Measurements from ENCODE around the gene KRTAP12-2.
"Not testable (repeated sequence)": the region's sequence is repeated elsewhere in the genome, so short reads cannot be mapped to it uniquely, and the experiment has no call there.

The KRTAP12-2 gene

DNA sequence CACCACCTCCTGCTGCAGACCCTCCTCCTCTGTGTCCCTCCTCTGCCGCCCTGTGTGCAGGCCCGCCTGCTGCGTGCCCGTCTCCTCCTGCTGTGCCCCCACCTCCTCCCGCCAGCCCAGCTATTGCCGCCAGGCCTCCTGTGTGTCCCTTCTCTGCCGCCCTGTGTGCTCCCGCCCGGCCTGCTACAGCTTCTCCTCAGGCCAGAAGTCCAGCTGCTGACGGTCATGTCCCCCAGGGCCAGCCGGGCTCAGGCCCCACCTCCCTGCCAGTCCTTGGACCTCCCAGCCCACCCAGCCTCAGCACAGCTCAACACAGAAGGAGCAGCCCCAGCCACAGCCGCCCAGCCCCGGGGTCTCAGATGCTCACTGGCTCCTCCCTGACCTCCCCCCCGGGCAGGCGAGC, 38.9 kb downstream of the KRTAP12-2 start:
- H3K4me2 ChIP-seq (ENCODE audit: low read length, poor library complexity, severe bottlenecking); H3K18ac ChIP-seq (ENCODE audit: low read depth in 1 of 2, low read length in 2 of 2); H3K23ac ChIP-seq (ENCODE audit: low read length in 2 of 2); H3K4me3 ChIP-seq (ENCODE audit: insufficient read depth in 1 of 2, low read depth in 1 of 2, low read length in 2 of 2); DNase-seq; H2BK15ac ChIP-seq (ENCODE audit: low read depth, poor library complexity, severe bottlenecking); H3K27ac ChIP-seq (ENCODE audit: low read length, poor library complexity, severe bottlenecking); H2BK12ac ChIP-seq (ENCODE audit: low read length in 2 of 2); H2BK120ac ChIP-seq (ENCODE audit: low read depth, low read length); H2AFZ ChIP-seq (ENCODE audit: low read depth, low read length); H3K36me3 ChIP-seq (ENCODE audit: control insufficient read depth in 1 of 2, insufficient read depth in 2 of 2, low read depth in 1 of 2, low read length in 2 of 2); H3K4ac ChIP-seq (ENCODE audit: low read depth in 1 of 2, low read length in 2 of 2); H4K91ac ChIP-seq (ENCODE audit: low read length); H2AK5ac ChIP-seq (ENCODE audit: low read length, severe bottlenecking); H3K79me1 ChIP-seq (replicated peaks; ENCODE audit: low read length, poor library complexity, severe bottlenecking); H3K27me3 ChIP-seq (ENCODE audit: control insufficient read depth in 1 of 2, insufficient read depth in 1 of 2, low read length in 2 of 2); H2BK5ac ChIP-seq (ENCODE audit: low read depth, low read length, poor library complexity, severe bottlenecking); H4K8ac ChIP-seq (ENCODE audit: low read length); H3K14ac ChIP-seq (ENCODE audit: low read length in 2 of 2); H3K9ac ChIP-seq (ENCODE audit: low read length); H3K4me1 ChIP-seq (ENCODE audit: control insufficient read depth, insufficient read depth, low read depth, low read length): not testable (repeated sequence)
- 72% methylated on average over 6 of the region's 15 CpGs for WGBS
- peaks cover 53% of the 10 kb centered on the region for H3K9me3 ChIP-seq (ENCODE audit: control insufficient read depth, low read length)

DNA sequence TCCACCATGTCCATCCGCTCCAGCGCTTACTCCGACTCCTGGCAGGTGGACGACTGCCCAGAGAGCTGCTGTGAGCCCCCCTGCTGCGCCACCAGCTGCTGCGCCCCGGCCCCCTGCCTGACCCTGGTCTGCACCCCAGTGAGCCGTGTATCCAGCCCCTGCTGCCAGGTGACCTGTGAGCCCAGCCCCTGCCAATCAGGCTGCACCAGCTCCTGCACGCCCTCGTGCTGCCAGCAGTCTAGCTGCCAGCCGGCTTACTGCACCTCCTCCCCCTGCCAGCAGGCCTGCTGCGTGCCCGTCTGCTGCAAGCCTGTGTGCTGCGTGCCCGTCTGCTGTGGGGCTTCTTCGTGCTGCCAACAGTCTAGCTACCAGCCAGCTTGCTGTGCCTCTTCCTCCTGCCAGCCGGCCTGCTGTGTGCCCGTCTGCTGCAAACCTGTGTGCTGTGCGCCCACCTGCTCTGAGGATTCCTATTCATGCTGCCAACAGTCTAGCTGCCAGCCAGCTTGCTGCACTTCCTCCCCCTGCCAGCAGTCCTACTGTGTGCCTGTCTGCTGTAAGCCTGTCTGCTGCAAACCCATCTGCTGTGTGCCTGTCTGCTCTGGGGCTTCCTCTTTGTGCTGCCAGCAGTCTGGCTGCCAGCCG, 39.4 kb downstream of the KRTAP12-2 start:
- H2AK5ac ChIP-seq (ENCODE audit: low read length, severe bottlenecking); H2BK15ac ChIP-seq (ENCODE audit: low read depth, poor library complexity, severe bottlenecking); H3K18ac ChIP-seq (ENCODE audit: low read depth in 1 of 2, low read length in 2 of 2); H4K8ac ChIP-seq (ENCODE audit: low read length); DNase-seq; H3K4me1 ChIP-seq (ENCODE audit: control insufficient read depth, insufficient read depth, low read depth, low read length); H3K4ac ChIP-seq (ENCODE audit: low read depth in 1 of 2, low read length in 2 of 2); H2BK12ac ChIP-seq (ENCODE audit: low read length in 2 of 2); H2BK120ac ChIP-seq (ENCODE audit: low read depth, low read length); H3K4me2 ChIP-seq (ENCODE audit: low read length, poor library complexity, severe bottlenecking); H3K4me3 ChIP-seq (ENCODE audit: insufficient read depth in 1 of 2, low read depth in 1 of 2, low read length in 2 of 2); H2AFZ ChIP-seq (ENCODE audit: low read depth, low read length); H4K91ac ChIP-seq (ENCODE audit: low read length); H3K14ac ChIP-seq (ENCODE audit: low read length in 2 of 2); H3K23ac ChIP-seq (ENCODE audit: low read length in 2 of 2); H3K36me3 ChIP-seq (ENCODE audit: control insufficient read depth in 1 of 2, insufficient read depth in 2 of 2, low read depth in 1 of 2, low read length in 2 of 2); H2BK5ac ChIP-seq (ENCODE audit: low read depth, low read length, poor library complexity, severe bottlenecking); H3K27me3 ChIP-seq (ENCODE audit: control insufficient read depth in 1 of 2, insufficient read depth in 1 of 2, low read length in 2 of 2); H3K9ac ChIP-seq (ENCODE audit: low read length); H3K79me1 ChIP-seq (replicated peaks; ENCODE audit: low read length, poor library complexity, severe bottlenecking); H3K27ac ChIP-seq (ENCODE audit: low read length, poor library complexity, severe bottlenecking): not testable (repeated sequence)
- peaks cover 55% of the 10 kb centered on the region for H3K9me3 ChIP-seq (ENCODE audit: control insufficient read depth, low read length)
- WGBS, result 80% methylated on average over 20 of the region's 20 CpGs

DNA sequence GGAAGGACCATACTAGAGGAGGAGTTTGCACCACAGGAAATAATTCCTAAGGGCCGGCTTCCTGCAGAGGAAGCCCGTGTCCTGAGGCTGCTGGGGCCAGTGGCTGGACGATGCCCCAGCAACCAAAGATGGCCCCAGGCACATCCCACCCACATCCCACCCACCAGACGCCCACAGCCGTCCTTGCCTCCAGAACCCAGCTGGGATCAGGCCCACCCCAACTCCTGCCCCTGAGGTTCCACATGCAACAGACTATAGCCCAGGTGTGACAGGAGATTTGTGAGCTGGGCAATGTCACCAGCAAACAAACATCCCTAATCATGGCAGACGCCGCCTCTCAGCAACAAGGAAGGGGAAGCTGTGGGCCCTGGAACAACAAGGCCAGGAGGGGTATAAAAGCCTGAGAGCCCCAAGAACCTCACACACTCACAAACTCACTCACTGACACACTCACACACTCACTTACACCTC, 40.0 kb downstream of the KRTAP12-2 start, which contains the start of gene KRTAP10-9:
TSS of gene KRTAP10-9 (plus strand) at position 421 of the 471 bp plus-strand sequence. CDS start 79 bp downstream, outside the sequence.
- no peak within 1 kb of the TSS for H3K4me2 ChIP-seq (ENCODE audit: low read length, poor library complexity, severe bottlenecking)
- H3K27me3 ChIP-seq (ENCODE audit: control insufficient read depth in 1 of 2, insufficient read depth in 1 of 2, low read length in 2 of 2), result no peaks in the 10 kb centered on the region
- H3K18ac ChIP-seq (ENCODE audit: low read depth in 1 of 2, low read length in 2 of 2), result no peak within 1 kb of the TSS
- H3K23ac ChIP-seq (ENCODE audit: low read length in 2 of 2), result no peak within 1 kb of the TSS
- no peak within 1 kb of the TSS for H2AK5ac ChIP-seq (ENCODE audit: low read length, severe bottlenecking)
- H3K4me1 ChIP-seq (ENCODE audit: control insufficient read depth, insufficient read depth, low read depth, low read length), result no peaks in the 10 kb centered on the region
- no peaks in the 10 kb centered on the region for H3K36me3 ChIP-seq (ENCODE audit: control insufficient read depth in 1 of 2, insufficient read depth in 2 of 2, low read depth in 1 of 2, low read length in 2 of 2)
- H4K8ac ChIP-seq (ENCODE audit: low read length), result no peak within 1 kb of the TSS
- H2AFZ ChIP-seq (ENCODE audit: low read depth, low read length), result no peak within 1 kb of the TSS
- H4K91ac ChIP-seq (ENCODE audit: low read length), result no peak within 1 kb of the TSS
- no peak within 1 kb of the TSS for H3K4me3 ChIP-seq (ENCODE audit: insufficient read depth in 1 of 2, low read depth in 1 of 2, low read length in 2 of 2)
- H3K27ac ChIP-seq (ENCODE audit: low read length, poor library complexity, severe bottlenecking), result no peak within 1 kb of the TSS
- H3K9ac ChIP-seq (ENCODE audit: low read length), result no peak within 1 kb of the TSS
- H3K9me3 ChIP-seq (ENCODE audit: control insufficient read depth, low read length), result peaks cover 51% of the 10 kb centered on the region
- H2BK120ac ChIP-seq (ENCODE audit: low read depth, low read length), result no peak within 1 kb of the TSS
- DNase-seq, result no peak
- H2BK5ac ChIP-seq (ENCODE audit: low read depth, low read length, poor library complexity, severe bottlenecking), result no peak within 1 kb of the TSS
- H2BK12ac ChIP-seq (ENCODE audit: low read length in 2 of 2), result no peak within 1 kb of the TSS
- 68% methylated on average over 7 of the region's 7 CpGs for WGBS
- no peak within 1 kb of the TSS for H3K4ac ChIP-seq (ENCODE audit: low read depth in 1 of 2, low read length in 2 of 2)
- no peak within 1 kb of the TSS for H3K14ac ChIP-seq (ENCODE audit: low read length in 2 of 2)
- H3K79me1 ChIP-seq (replicated peaks; ENCODE audit: low read length, poor library complexity, severe bottlenecking), result no peaks in the 10 kb centered on the region
- no peak within 1 kb of the TSS for H2BK15ac ChIP-seq (ENCODE audit: low read depth, poor library complexity, severe bottlenecking)

DNA sequence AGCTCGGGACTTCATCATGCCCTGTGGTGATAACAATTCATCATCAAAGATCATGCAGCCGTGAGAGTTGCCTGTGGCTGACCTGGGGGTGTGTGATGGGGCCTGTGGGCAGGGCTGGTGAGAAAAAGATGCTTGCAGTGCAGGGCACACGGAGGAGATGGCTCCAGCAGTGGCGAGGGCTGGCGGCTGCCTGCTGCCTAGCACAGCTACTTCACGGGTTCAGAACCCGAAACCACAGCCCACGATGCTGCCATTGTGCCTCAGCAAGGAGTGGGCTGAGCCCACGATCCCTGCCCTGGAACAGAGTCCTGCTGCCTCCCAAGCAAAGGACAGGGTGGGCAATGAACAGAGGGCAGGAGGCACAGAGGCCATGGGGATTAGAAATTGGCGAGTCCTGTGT, 40.5 kb downstream of the KRTAP12-2 start:
- H2BK5ac ChIP-seq (ENCODE audit: low read depth, low read length, poor library complexity, severe bottlenecking), result no peak overlapping the region
- no peak for DNase-seq
- no peak overlapping the region for H2BK15ac ChIP-seq (ENCODE audit: low read depth, poor library complexity, severe bottlenecking)
- no peak overlapping the region for H3K27ac ChIP-seq (ENCODE audit: low read length, poor library complexity, severe bottlenecking)
- no peaks in the 10 kb centered on the region for H3K36me3 ChIP-seq (ENCODE audit: control insufficient read depth in 1 of 2, insufficient read depth in 2 of 2, low read depth in 1 of 2, low read length in 2 of 2)
- H3K4me1 ChIP-seq (ENCODE audit: control insufficient read depth, insufficient read depth, low read depth, low read length), result no peaks in the 10 kb centered on the region
- H3K9me3 ChIP-seq (ENCODE audit: control insufficient read depth, low read length), result peaks cover 47% of the 10 kb centered on the region
- H2BK120ac ChIP-seq (ENCODE audit: low read depth, low read length), result no peak overlapping the region
- no peak overlapping the region for H3K4me2 ChIP-seq (ENCODE audit: low read length, poor library complexity, severe bottlenecking)
- no peak overlapping the region for H3K18ac ChIP-seq (ENCODE audit: low read depth in 1 of 2, low read length in 2 of 2)
- H4K91ac ChIP-seq (ENCODE audit: low read length), result no peak overlapping the region
- no peaks in the 10 kb centered on the region for H3K27me3 ChIP-seq (ENCODE audit: control insufficient read depth in 1 of 2, insufficient read depth in 1 of 2, low read length in 2 of 2)
- H3K23ac ChIP-seq (ENCODE audit: low read length in 2 of 2), result no peak overlapping the region
- H3K14ac ChIP-seq (ENCODE audit: low read length in 2 of 2), result no peak overlapping the region
- H3K9ac ChIP-seq (ENCODE audit: low read length), result no peak overlapping the region
- no peak overlapping the region for H2AFZ ChIP-seq (ENCODE audit: low read depth, low read length)
- H3K4ac ChIP-seq (ENCODE audit: low read depth in 1 of 2, low read length in 2 of 2), result no peak overlapping the region
- H3K79me1 ChIP-seq (replicated peaks; ENCODE audit: low read length, poor library complexity, severe bottlenecking), result no peaks in the 10 kb centered on the region
- H4K8ac ChIP-seq (ENCODE audit: low read length), result no peak overlapping the region
- no peak overlapping the region for H2BK12ac ChIP-seq (ENCODE audit: low read length in 2 of 2)
- H2AK5ac ChIP-seq (ENCODE audit: low read length, severe bottlenecking), result no peak overlapping the region
- WGBS, result 74% methylated on average over 10 of the region's 10 CpGs
- no peak overlapping the region for H3K4me3 ChIP-seq (ENCODE audit: insufficient read depth in 1 of 2, low read depth in 1 of 2, low read length in 2 of 2)
